ENCODE results near the gene LEPR.

DNA sequence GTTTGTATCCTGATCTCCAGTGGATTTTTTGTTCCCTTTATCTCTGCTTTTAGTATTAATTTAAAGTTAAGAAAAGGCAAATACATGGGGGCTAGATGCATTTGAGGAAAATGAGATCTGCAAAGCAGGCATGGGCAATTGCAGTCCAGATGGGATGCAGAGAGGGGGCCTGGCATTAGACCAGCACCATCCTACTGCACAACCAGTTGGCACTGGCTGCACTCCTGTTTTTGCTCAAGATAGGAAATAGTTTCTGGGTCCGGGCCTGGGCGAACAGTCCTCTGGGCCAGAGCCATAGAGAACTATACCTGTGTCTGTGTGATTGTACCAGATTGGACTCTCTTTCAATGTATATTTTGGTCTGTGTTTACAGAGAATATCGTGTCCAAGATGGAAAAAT is 34.0 kb upstream of the LEPR start:
- TF ChIP-seq, protein P1, sequence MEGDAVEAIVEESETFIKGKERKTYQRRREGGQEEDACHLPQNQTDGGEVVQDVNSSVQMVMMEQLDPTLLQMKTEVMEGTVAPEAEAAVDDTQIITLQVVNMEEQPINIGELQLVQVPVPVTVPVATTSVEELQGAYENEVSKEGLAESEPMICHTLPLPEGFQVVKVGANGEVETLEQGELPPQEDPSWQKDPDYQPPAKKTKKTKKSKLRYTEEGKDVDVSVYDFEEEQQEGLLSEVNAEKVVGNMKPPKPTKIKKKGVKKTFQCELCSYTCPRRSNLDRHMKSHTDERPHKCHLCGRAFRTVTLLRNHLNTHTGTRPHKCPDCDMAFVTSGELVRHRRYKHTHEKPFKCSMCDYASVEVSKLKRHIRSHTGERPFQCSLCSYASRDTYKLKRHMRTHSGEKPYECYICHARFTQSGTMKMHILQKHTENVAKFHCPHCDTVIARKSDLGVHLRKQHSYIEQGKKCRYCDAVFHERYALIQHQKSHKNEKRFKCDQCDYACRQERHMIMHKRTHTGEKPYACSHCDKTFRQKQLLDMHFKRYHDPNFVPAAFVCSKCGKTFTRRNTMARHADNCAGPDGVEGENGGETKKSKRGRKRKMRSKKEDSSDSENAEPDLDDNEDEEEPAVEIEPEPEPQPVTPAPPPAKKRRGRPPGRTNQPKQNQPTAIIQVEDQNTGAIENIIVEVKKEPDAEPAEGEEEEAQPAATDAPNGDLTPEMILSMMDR (IDR thresholded peaks at IDR 0.05; ENCODE audit: insufficient read depth, low read depth, low read length): no peak
- TF ChIP-seq EZH2 (IDR thresholded peaks at IDR 0.05; ENCODE audit: insufficient read depth, low read length): no peak

Measured in astrocyte (in vitro differentiated cells and primary cell).